ENCODE measurements around the gene LGR4. TPM values are rescaled to one million over a fixed set of nuclear protein-coding genes. Genes with fewer than 3 reads are reported as not detected.
"Not testable (repeated sequence)": the region's sequence is repeated elsewhere in the genome, so short reads cannot be mapped to it uniquely, and the experiment has no call there.

LGR4 gene
- total RNA-seq, 1 donor from 2014 or later, result 16.7 TPM

GRCh38 chr11:27355575-27356104, 117.0 kb downstream of the LGR4 start:
- no peak for DNase-seq (ENCODE audit: extremely low read depth, low read depth, low spot score)

DNA sequence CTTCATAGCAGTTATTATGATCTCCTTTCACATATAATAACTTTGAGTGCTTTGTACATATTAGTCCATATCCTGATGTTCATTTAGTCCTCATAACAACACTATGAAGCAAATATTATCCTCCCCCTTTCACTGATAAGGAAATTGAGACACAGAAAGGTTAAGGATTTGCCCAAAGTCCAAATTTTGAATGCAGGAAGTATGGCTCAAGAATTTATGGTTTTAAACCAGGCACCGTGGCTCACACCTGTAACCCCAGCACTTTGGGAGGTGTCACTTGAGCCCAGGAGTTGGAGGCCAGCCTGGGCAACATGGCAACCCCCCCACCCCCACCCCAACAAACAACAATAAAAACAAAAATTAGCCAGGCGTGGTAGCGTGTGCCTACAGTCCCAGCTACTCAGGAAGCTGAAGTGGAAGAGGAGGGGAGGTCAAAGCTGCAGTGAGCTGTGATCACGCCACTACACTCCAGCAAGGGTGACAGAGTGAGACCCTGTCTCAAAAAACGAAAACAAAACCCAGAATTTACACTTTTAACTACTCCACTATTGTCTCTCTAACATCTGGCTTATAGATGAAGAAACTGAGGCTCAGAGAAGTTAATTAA, 118.1 kb downstream of the LGR4 start:
- no peak for DNase-seq (ENCODE audit: extremely low read depth, low read depth, low spot score)

DNA sequence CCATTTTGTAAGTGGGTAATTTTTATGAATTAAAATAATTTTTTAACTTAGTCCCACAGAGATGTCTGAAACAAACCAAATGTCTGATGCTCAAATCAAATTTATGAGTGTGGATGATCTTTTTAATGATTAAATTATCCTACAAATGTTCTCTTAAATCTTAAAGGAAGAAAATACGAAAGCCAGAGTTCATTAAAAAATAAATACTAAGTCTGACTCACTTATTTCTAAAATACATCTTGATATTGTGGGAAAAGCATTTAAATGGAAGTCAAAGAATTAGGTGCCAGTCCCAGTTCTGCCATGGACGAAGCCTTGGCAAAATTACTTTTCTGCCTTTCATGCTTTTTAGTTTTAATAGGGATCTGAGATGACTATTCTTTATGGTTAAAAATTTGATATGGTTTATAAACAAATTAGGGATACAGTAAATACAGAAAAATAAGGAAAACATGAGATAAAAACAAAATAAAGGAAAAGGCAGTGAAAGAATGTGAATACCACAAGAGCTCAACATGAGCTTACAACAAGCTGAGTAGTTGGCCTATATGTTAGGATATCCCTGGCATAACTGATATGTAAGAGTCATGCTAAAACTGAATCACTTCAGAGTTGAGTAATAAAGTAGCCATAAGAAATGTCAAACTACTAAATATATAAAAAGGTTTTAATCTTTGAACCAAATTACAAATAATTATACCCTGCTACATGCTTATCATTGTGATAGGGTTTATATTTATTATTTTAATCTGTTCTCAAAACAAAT, 118.8 kb downstream of the LGR4 start:
- no peak for DNase-seq (ENCODE audit: extremely low read depth, low read depth, low spot score)

DNA sequence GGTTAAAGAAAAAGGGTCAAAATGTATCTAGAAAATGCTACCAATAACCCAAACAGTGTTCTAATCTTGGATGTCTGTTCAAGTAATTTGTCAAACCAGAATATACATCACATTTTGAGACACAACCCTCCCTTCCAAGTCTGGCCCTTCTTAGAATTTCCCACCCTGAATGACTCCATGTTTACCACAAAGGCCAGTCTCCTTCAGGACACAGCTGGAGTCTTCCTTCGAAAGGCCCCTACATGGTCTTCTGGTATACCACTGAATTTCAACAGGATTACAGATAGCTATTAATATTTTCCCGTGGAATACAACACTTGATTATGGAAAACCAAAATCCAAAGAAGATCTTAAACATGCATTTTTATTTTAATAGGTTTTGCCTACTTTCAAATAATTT, 119.8 kb downstream of the LGR4 start:
- no peak for DNase-seq (ENCODE audit: extremely low read depth, low read depth, low spot score)

GRCh38 chr11:27350511-27350910, 122.1 kb downstream of the LGR4 start:
- DNase-seq (ENCODE audit: extremely low read depth, low read depth, low spot score), result no peak

GRCh38 chr11:27349919-27350318, 122.7 kb downstream of the LGR4 start:
- DNase-seq (ENCODE audit: extremely low read depth, low read depth, low spot score), result no peak

DNA sequence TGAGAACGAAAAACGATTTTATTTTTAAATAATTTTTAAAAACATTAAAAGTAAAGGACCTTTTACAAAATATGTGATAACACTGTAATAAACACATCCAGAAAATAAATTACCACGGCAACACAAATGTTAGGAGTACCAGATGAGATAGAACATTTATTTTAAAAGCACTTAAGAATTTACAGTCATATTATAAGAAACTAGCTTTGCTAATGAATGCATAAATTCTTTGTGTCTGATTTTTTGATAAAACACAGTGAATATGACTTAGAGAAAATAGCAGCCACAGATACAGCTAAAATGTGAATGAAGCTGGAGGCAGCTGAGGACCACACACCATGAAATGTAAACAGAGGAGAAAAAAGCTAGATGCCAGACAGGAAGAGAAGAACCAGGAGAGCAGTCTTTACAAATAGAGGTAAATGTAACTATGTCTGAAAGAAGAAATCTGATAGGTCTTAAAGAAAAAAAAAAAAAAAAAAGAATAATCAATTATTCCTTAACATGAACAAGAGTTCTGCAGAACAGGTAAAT, 124.2 kb downstream of the LGR4 start:
- DNase-seq (ENCODE audit: extremely low read depth, low read depth, low spot score), result no peak

GRCh38 chr11:27347359-27348339, 124.9 kb downstream of the LGR4 start:
- no peak for DNase-seq (ENCODE audit: extremely low read depth, low read depth, low spot score)

DNA sequence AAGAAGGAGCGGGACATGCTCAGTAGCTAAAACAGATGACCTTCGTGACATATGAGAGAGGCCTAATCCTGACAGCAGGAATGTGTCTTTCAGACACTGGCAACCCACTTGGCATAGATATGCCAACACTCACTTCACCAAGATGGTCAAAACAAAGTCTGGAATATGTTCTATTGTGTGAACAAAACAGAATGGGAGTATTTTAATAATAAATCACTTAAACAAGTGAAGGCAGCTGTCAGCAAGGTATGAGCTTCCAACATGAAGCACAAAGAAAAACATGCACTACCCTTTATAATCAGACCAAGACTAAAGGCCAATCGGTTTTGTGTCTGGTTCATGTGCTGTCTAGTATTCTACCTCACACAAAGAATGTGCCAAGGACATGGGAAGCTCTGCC, 132.6 kb downstream of the LGR4 start:
- no peak for DNase-seq (ENCODE audit: extremely low read depth, low read depth, low spot score)

DNA sequence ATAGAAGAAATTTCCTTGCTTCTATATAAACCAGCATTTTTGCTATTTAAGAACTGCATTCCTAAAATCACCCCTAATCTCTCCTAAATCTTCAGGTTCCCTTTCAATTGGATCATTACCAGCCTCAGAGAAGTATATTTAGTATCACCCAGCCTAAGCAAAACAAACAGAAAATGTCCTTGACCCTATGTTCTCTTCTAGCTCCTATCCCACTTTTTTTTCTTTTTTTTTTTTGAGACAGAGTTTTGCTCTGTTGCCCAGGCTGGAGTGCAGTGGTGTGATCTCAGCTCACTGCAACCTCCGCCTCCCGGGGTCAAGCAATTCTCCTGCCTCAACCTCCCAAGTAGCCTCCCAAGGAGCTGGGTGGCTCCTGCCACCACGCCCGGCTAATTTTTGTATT, 137.8 kb downstream of the LGR4 start:
- not testable (repeated sequence) for DNase-seq (ENCODE audit: extremely low read depth, low read depth, low spot score)

DNA sequence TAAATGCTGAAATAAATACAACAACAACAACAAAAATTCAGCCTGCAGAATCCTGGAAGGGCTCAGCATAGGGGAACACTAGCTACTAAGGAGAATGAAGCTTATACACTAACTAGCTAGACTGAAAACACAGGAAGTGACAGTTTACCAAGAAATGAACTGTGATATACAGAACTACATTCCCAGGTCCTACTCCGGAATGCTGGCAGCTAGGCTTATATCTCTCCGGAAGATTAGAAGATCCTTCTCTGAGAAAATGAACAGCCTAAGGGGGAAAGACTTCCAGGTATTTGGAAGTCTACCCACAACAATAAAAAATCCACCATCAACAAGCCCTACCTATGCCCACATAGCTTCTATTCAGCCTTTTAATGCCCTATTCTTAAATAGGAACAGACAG, 140.6 kb downstream of the LGR4 start:
- no peak for DNase-seq (ENCODE audit: extremely low read depth, low read depth, low spot score)

DNA sequence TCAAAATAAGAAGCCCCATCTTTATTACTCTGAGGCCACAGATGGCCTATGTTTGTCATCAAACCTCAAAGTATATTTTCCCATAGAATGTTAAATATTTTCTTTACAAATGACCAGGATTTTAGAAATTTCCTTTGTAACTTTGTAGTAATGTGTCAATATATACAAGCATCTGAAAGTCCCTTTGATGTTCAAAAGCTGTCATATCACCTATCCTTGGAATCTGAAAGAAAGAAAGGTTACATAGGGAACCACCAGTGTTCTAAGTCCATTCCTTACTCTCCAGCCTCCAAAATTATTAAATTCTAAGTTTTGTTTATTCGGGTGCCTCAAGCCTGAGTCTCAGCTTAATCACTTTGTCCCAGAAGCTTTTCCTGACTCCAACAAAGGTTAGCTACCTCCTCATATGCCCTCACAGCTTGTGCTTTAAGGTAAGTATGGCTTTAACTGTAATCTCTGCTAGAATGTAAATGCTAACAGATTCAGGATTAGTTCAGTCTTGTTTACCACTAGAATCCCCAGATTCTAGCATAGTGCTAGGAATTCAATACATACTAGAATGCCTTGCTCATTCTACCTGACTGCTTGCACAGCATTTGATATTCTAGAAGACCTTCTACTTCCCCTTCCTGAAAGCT, 141.8 kb downstream of the LGR4 start:
- DNase-seq (ENCODE audit: extremely low read depth, low read depth, low spot score), result no peak

GRCh38 chr11:27329867-27330632, 142.5 kb downstream of the LGR4 start:
- no peak for DNase-seq (ENCODE audit: extremely low read depth, low read depth, low spot score)

GRCh38 chr11:27328614-27329013, 144.0 kb downstream of the LGR4 start:
- DNase-seq (ENCODE audit: extremely low read depth, low read depth, low spot score), result no peak

DNA sequence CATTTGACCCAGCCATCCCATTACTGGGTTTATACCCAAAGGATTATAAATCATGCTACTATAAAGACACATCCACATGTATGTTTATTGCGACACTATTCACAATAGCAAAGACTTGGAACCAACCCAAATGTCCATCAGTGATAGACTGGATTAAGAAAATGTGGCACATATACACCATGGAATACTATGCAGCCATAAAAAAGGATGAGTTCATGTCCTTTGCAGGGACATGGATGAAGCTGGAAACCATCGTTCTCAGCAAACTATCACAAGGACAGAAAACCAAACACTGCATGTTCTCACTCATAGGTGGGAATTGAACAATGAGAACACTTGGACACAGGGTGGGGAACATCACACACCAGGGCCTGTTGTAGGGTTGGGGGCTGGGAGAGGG, 145.5 kb downstream of the LGR4 start:
- not testable (repeated sequence) for DNase-seq (ENCODE audit: extremely low read depth, low read depth, low spot score)

DNA sequence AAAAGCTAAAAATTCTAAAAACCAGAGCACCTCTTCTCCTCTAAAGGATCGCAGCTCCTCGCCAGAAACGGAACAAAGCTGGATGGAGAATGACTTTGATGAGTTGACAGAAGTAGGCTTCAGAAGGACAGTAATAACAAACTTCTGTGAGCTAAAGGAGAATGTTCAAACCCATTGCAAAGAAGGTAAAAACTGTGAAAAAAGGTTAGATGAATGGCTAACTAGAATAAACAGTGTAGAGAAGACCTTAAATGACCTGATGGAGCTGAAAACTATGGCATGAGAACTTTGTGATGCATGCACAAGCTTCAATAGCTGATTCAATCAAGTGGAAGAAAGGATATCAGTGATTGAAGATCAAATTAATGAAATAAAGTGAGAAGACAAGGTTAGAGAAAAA, 150.4 kb downstream of the LGR4 start:
- DNase-seq (ENCODE audit: extremely low read depth, low read depth, low spot score), result not testable (repeated sequence)

GRCh38 chr11:27321340-27321739, 151.2 kb downstream of the LGR4 start:
- not testable (repeated sequence) for DNase-seq (ENCODE audit: extremely low read depth, low read depth, low spot score)

GRCh38 chr11:27319072-27319471, 153.5 kb downstream of the LGR4 start:
- DNase-seq (ENCODE audit: extremely low read depth, low read depth, low spot score), result no peak

- no peak for DNase-seq (ENCODE audit: extremely low read depth, low read depth, low spot score)
These were observed 154.8 kb downstream of the LGR4 start for GRCh38 chr11:27317751-27318150.
